A673 (cell line): ENCODE data around the gene APOO. TPM values are rescaled to one million over a fixed set of nuclear protein-coding genes. Genes with fewer than 3 reads are reported as not detected.
A peak's percentile ranks its signal among the peaks of the same experiment; 100 is the strongest.

Source experiments
- BruUV-seq: library from RNA; stranded (reverse); fragments of 400-500 nt; replicated peaks from 2 replicates; lab custom pipeline; 2021; lab: Mats Ljungman, UMichigan
- CTCF ChIA-PET: fragments of 300-600 bp; sonication (Branson Sonifier 250); formaldehyde crosslinking; loops from one replicate; lab custom pipeline; 2022; ENCODE audit warnings: antibody characterized with exemption; lab: Charles Lee
- POLR2A ChIA-PET: fragments of 300-600 bp; sonication (Branson Sonifier 250); formaldehyde crosslinking; loops from one replicate; lab custom pipeline; 2022; ENCODE audit warnings: antibody characterized with exemption; ENCODE audit not compliant: low non-redundant PET; lab: Charles Lee
- DNase-seq: peaks from one replicate; pipeline ENCODE4 v3.0.0-alpha.2; 2015; ENCODE audit warnings: low spot score
- H3K27ac ChIP-seq: fragments of 200-600 bp; sonication (generic); 2 replicates; pipeline ENCODE4 v1.5.1; 2016; ENCODE audit warnings: mixed run types, low read depth, mild to moderate bottlenecking, mixed read lengths, antibody characterized with exemption, low read length; ENCODE audit not compliant: poor library complexity, severe bottlenecking
- H3K27me3 ChIP-seq: fragments of 200-600 bp; sonication (generic); replicated peaks from 2 replicates; pipeline ENCODE4 v1.6.1; 2017; ENCODE audit warnings: mixed run types, low read depth, mild to moderate bottlenecking, mixed read lengths, antibody characterized with exemption, low read length; ENCODE audit not compliant: insufficient read depth, poor library complexity
- H3K36me3 ChIP-seq: fragments of 200-600 bp; sonication (generic); 2 replicates; pipeline ENCODE4 v1.6.1; 2016; ENCODE audit warnings: mixed run types, mild to moderate bottlenecking, mixed read lengths, antibody characterized with exemption, low read length; ENCODE audit not compliant: insufficient read depth, poor library complexity, severe bottlenecking
- H3K4me1 ChIP-seq: fragments of 200-600 bp; sonication (generic); 2 replicates; pipeline ENCODE4 v1.6.1; 2017; ENCODE audit warnings: mixed run types, mild to moderate bottlenecking, mixed read lengths, antibody characterized with exemption, low read length; ENCODE audit not compliant: insufficient read depth, poor library complexity, severe bottlenecking
- H3K4me3 ChIP-seq: fragments of 200-600 bp; sonication (generic); 2 replicates; pipeline ENCODE4 v1.5.1; 2016; ENCODE audit warnings: low read depth, mixed run types, mild to moderate bottlenecking, mixed read lengths, low read length; ENCODE audit not compliant: poor library complexity, severe bottlenecking
- H3K9me3 ChIP-seq: fragments of 200-600 bp; sonication (generic); 2 replicates; pipeline ENCODE4 v1.6.1; 2016; ENCODE audit warnings: mixed run types, low read depth, mild to moderate bottlenecking, mixed read lengths, antibody characterized with exemption, low read length; ENCODE audit not compliant: poor library complexity, severe bottlenecking
- CTCF ChIP-seq: fragments of 300-800, 200-600 bp; sonication (generic); conservative IDR thresholded peaks from 2 replicates; pipeline ENCODE4 v1.5.1; 2017; ENCODE audit warnings: low read depth, mild to moderate bottlenecking, antibody characterized with exemption, low read length, moderate library complexity, mixed read lengths
- EZH2 ChIP-seq: fragments of 200-600 bp; sonication (generic); IDR thresholded peaks from 2 replicates; pipeline ENCODE4 v1.6.1; 2017; ENCODE audit warnings: borderline replicate concordance, low read depth, mild to moderate bottlenecking, mixed read lengths, antibody characterized with exemption, low read length; ENCODE audit not compliant: poor library complexity, severe bottlenecking
- intact Hi-C: fragments of 100-400 bp; cut with micrococcal nuclease; formaldehyde crosslinking; loops from one replicate; pipeline ENCODE4 v1.10.0; 2022; ENCODE audit not compliant: unreplicated experiment
- total RNA-seq: library from RNA; stranded (reverse); gene quantifications from 2 replicates; pipeline ENCODE4 v1.2.3, GENCODE V29; 2021

APOO gene
- total RNA-seq, 1 experiment from 2014 or later, result 79.0 TPM

- ChIA-PET POLR2A (no interaction called here), CTCF (no interaction called here)
- DNase-seq, result no peak
- Histone ChIP-seq H3K27me3 (no peaks in the 10 kb centered on the region), H3K4me3 (no peak overlapping the region), H3K9me3 (no peaks in the 10 kb centered on the region), H3K4me1 (no peaks in the 10 kb centered on the region), H3K27ac (no peak overlapping the region), H3K36me3 (no peaks in the 10 kb centered on the region)
- intact Hi-C loops, result no loop called here
- no TSS peak for BruUV-seq
- TF ChIP-seq CTCF (no peak), EZH2 (no peak)
Measured at GRCh38 chrX:23785580-23785979, 122.2 kb downstream of the APOO start.

- intact Hi-C loops, result no loop called here
- Histone ChIP-seq H3K27ac (no peak overlapping the region), H3K9me3 (no peaks in the 10 kb centered on the region), H3K36me3 (no peaks in the 10 kb centered on the region), H3K27me3 (no peaks in the 10 kb centered on the region), H3K4me3 (peak overlapping the region; percentile 65), H3K4me1 (no peaks in the 10 kb centered on the region)
- BruUV-seq, result TSS peak; percentile 61
- CTCF ChIA-PET, result interaction anchor here (0.6 kb wide), 1 partner anchor 475 kb away, joined by 7 read pairs; no protein-coding TSS in a partner anchor
- DNase-seq, result no peak
- POLR2A ChIA-PET, result no interaction called here
- TF ChIP-seq EZH2, result no peak
- TF ChIP-seq CTCF, result no peak
Measured at GRCh38 chrX:23784470-23785331, 123.0 kb downstream of the APOO start.

GRCh38 chrX:23783589-23784469 is 123.9 kb downstream of the APOO start:
- no peaks in the 10 kb centered on the region for H3K36me3 ChIP-seq
- ChIA-PET POLR2A (interaction anchor here (0.7 to 1.4 kb wide), 2 partner anchors 26 to 118 kb away, joined by 3 to 9 read pairs; no protein-coding TSS in a partner anchor), CTCF (interaction anchor here (0.6 to 3.0 kb wide), 2 partner anchors 118 to 1452 kb away, joined by 3 to 28 read pairs; no protein-coding TSS in a partner anchor)
- DNase-seq, result no peak
- TF ChIP-seq EZH2 (no peak), CTCF (no peak)
- intact Hi-C loops, result loop anchor here (1.0 kb wide), 2 partner anchors 100 to 118 kb away; no protein-coding TSS in a partner anchor
- H3K4me1 ChIP-seq, result no peaks in the 10 kb centered on the region
- peak overlapping the region; percentile 20 for H3K27ac ChIP-seq
- peak overlapping the region; percentile 65 for H3K4me3 ChIP-seq
- BruUV-seq, result no TSS peak
- no peaks in the 10 kb centered on the region for H3K27me3 ChIP-seq
- no peaks in the 10 kb centered on the region for H3K9me3 ChIP-seq

Other genes starting within 250 kb of the APOO start
- 137 and 155 TPM in 2 replicates for gene PRDX4, start 240.4 kb downstream of the APOO start, total RNA-seq
- gene ACOT9, start 164.7 kb downstream of the APOO start, total RNA-seq, result 33.6 and 35.4 TPM in 2 replicates
- gene SAT1, start 124.8 kb downstream of the APOO start, total RNA-seq, result 21.6 and 27.4 TPM in 2 replicates
- not detected in 2 replicates for gene CXorf58, start 68 bp upstream of the APOO start, total RNA-seq
- 10.9 and 12.0 TPM in 2 replicates for gene KLHL15, start 119.2 kb upstream of the APOO start, total RNA-seq
- 218 and 225 TPM in 2 replicates for gene EIF2S3, start 147.0 kb upstream of the APOO start, total RNA-seq
- gene ZFX, start 241.8 kb upstream of the APOO start, total RNA-seq, result 63.9 and 64.6 TPM in 2 replicates